ENCODE measurements around the gene SMAD7. TPM values are rescaled to one million over a fixed set of nuclear protein-coding genes. Genes with fewer than 3 reads are reported as not detected.

Gene SMAD7
- total and polyA plus RNA-seq, 2 donors = 25.6 to 31.5 TPM

GRCh38 chr18:48896875-48897511 is 53.8 kb downstream of the SMAD7 start:
- Histone ChIP-seq H3K4me3 (ENCODE audit: low read depth, low read length) (no peak overlapping the region), H3K27ac (ENCODE audit: low read depth) (no peak overlapping the region), H3K36me3 (ENCODE audit: insufficient read depth) (no peaks in the 10 kb centered on the region), H3K4me1 (ENCODE audit: insufficient read depth) (no peaks in the 10 kb centered on the region)
- 84% methylated on average over 9 of the region's 9 CpGs for WGBS
- DNase-seq (ENCODE audit: extremely low spot score) = no peak

- WGBS = 85% methylated on average over 8 of the region's 8 CpGs
- Histone ChIP-seq H3K27ac (ENCODE audit: low read depth) (no peak overlapping the region), H3K36me3 (ENCODE audit: insufficient read depth) (no peaks in the 10 kb centered on the region), H3K4me1 (ENCODE audit: insufficient read depth) (no peaks in the 10 kb centered on the region), H3K4me3 (ENCODE audit: low read depth, low read length) (no peak overlapping the region)
- DNase-seq (ENCODE audit: extremely low spot score) = no peak
Observed at GRCh38 chr18:48896326-48896874, 54.4 kb downstream of the SMAD7 start.

DNA sequence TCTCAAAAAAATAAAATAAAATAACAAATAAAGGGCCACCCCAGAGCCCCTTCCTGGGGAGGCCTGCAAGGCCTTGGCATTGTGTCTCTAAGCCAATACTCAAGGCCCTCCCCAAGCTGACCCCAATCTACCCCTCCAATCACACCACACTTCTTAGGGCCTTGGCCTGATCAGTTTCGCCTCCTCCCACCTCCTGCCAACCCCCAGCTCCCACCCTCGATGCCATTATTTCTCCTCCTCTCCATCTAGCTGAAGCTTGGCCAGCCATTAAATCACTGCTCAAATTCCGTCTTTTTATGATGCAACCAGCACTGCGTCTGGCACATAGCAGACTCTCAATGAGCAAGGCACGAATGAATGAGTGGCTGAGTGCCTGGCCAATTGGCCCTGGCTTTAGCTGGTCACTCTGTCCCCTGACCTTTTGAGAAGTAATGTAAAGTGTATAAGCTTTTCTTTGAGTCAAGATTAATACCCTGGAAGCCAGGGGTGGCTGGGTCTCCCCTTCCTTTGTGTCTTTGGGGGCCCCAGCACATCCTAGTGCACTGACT is 55.9 kb downstream of the SMAD7 start:
- no peaks in the 10 kb centered on the region for H3K36me3 ChIP-seq (ENCODE audit: insufficient read depth)
- H3K4me3 ChIP-seq (ENCODE audit: low read depth, low read length) = no peak overlapping the region
- DNase-seq (ENCODE audit: extremely low spot score) = no peak
- H3K4me1 ChIP-seq (ENCODE audit: insufficient read depth) = no peaks in the 10 kb centered on the region
- WGBS = 66% methylated on average over 5 of the region's 5 CpGs
- no peak overlapping the region for H3K27ac ChIP-seq (ENCODE audit: low read depth)

GRCh38 chr18:48893608-48894600 is 56.9 kb downstream of the SMAD7 start:
- WGBS = 79% methylated on average over 25 of the region's 25 CpGs
- no peaks in the 10 kb centered on the region for H3K36me3 ChIP-seq (ENCODE audit: insufficient read depth)
- no peaks in the 10 kb centered on the region for H3K4me1 ChIP-seq (ENCODE audit: insufficient read depth)
- H3K4me3 ChIP-seq (ENCODE audit: low read depth, low read length) = no peak overlapping the region
- no peak overlapping the region for H3K27ac ChIP-seq (ENCODE audit: low read depth)
- no peak for DNase-seq (ENCODE audit: extremely low spot score)

DNA sequence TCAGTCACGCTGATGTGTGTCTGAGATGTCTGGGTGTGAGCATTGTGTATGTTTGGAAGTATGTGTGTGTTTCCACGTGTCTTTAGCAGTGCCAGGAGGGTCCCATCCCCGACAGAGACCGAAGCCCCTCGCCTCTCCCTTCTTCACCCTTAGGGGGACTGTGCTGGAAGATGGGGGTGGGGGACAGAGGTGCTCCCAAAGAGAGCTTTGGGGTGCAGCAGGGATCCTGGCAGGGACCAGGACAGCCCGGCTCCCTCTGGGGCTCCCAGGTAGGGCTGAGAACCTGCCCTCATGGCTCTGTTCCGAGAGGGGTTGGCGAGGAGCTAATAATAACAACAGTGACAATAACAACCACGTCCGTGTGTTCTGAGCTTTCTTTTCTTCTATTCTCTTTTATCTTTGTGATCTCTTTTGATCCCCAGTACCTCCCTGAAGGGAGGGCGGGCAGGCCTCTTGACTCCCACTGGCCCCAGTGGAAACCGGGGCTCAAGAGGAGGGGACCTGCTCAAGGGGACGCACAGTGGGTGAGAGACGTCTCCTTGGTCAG is 57.6 kb downstream of the SMAD7 start:
- H3K4me1 ChIP-seq (ENCODE audit: insufficient read depth) = no peaks in the 10 kb centered on the region

DNA sequence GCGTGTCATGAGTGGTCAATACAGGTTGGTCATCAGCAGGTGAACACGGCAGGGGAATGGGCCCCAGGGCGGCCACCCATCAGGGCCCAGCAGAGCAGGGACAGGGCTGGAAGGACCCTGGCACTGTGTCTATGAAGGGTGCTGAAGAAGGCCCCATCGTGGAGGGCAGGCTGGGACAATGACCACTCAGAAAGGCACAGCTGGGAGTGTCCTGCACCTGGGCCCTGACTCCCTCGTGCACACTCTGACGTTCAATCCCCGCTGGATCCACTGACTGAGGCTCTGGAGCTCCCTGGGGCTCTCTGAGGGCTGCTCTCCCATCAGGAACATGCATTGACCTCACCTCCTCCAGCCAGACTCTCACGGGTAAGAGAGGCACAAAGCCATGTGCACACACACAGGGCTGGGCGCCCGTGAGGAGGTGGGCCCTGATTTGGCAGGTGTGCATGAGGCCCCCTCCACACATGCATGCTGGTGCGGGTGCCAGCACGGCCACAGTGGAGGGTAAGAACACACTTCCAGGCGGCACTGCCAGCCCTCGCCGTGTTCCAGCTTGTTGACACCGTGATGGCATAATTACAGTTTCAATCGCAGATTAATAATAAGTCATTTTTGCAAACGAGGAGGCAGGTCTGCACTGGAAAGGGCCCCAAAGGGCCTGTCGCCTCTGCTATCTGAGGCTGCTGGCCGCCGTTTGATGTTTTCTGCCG is 58.5 kb downstream of the SMAD7 start:
- DNase-seq (ENCODE audit: extremely low spot score) = no peak
- WGBS = 85% methylated on average over 22 of the region's 22 CpGs
- Histone ChIP-seq H3K4me1 (ENCODE audit: insufficient read depth) (no peaks in the 10 kb centered on the region), H3K27ac (ENCODE audit: low read depth) (no peak overlapping the region), H3K36me3 (ENCODE audit: insufficient read depth) (no peaks in the 10 kb centered on the region), H3K4me3 (ENCODE audit: low read depth, low read length) (no peak overlapping the region)

More for the DNA sequence above, 57.6 kb downstream of the SMAD7 start:
- WGBS = 69% methylated on average over 14 of the region's 14 CpGs
- Histone ChIP-seq H3K4me3 (ENCODE audit: low read depth, low read length) (no peak overlapping the region), H3K27ac (ENCODE audit: low read depth) (no peak overlapping the region), H3K36me3 (ENCODE audit: insufficient read depth) (no peaks in the 10 kb centered on the region)
- no peak for DNase-seq (ENCODE audit: extremely low spot score)

DNA sequence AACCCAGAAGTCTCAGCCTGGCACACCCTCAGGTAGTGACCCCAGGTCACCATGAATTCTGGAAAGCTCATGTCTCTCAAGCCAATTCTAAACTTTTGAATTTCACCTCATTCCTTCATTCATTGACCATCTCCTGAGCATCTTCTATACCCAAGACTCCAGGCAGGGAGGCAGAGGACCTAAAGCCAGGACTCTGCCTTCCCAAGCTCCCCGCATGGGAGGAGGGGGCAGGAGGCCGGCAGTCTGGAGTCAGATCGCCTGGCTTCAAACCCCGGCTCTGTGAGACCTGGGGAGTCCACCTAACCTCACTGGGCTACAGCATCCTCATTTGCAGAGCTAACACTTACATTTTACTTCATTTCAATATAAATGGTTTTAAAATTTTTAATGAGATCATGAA is 59.0 kb downstream of the SMAD7 start:
- 96% methylated on average over 4 of the region's 4 CpGs for WGBS
- Histone ChIP-seq H3K4me3 (ENCODE audit: low read depth, low read length) (no peak overlapping the region), H3K4me1 (ENCODE audit: insufficient read depth) (no peaks in the 10 kb centered on the region), H3K36me3 (ENCODE audit: insufficient read depth) (no peaks in the 10 kb centered on the region), H3K27ac (ENCODE audit: low read depth) (no peak overlapping the region)
- DNase-seq (ENCODE audit: extremely low spot score) = no peak

- DNase-seq (ENCODE audit: extremely low spot score) = no peak
- no peaks in the 10 kb centered on the region for H3K36me3 ChIP-seq (ENCODE audit: insufficient read depth)
- no peaks in the 10 kb centered on the region for H3K4me1 ChIP-seq (ENCODE audit: insufficient read depth)
- WGBS = 96% methylated on average over 13 of the region's 13 CpGs
- H3K27ac ChIP-seq (ENCODE audit: low read depth) = no peak overlapping the region
- H3K4me3 ChIP-seq (ENCODE audit: low read depth, low read length) = no peak overlapping the region
Observed at GRCh38 chr18:48889981-48890762, 60.6 kb downstream of the SMAD7 start.

- WGBS = 40% methylated on average over 18 of the region's 18 CpGs
- no peak for DNase-seq (ENCODE audit: extremely low spot score)
- no peaks in the 10 kb centered on the region for H3K36me3 ChIP-seq (ENCODE audit: insufficient read depth)
- H3K4me3 ChIP-seq (ENCODE audit: low read depth, low read length) = no peak overlapping the region
- no peaks in the 10 kb centered on the region for H3K4me1 ChIP-seq (ENCODE audit: insufficient read depth)
- H3K27ac ChIP-seq (ENCODE audit: low read depth) = no peak overlapping the region
Observed at GRCh38 chr18:48889115-48889941, 61.4 kb downstream of the SMAD7 start.

- DNase-seq (ENCODE audit: extremely low spot score) = no peak
- H3K4me1 ChIP-seq (ENCODE audit: insufficient read depth) = no peaks in the 10 kb centered on the region
- no peaks in the 10 kb centered on the region for H3K36me3 ChIP-seq (ENCODE audit: insufficient read depth)
- 95% methylated on average over 5 of the region's 5 CpGs for WGBS
- H3K27ac ChIP-seq (ENCODE audit: low read depth) = no peak overlapping the region
- H3K4me3 ChIP-seq (ENCODE audit: low read depth, low read length) = no peak overlapping the region
Observed at GRCh38 chr18:48888773-48889080, 62.0 kb downstream of the SMAD7 start.

DNA sequence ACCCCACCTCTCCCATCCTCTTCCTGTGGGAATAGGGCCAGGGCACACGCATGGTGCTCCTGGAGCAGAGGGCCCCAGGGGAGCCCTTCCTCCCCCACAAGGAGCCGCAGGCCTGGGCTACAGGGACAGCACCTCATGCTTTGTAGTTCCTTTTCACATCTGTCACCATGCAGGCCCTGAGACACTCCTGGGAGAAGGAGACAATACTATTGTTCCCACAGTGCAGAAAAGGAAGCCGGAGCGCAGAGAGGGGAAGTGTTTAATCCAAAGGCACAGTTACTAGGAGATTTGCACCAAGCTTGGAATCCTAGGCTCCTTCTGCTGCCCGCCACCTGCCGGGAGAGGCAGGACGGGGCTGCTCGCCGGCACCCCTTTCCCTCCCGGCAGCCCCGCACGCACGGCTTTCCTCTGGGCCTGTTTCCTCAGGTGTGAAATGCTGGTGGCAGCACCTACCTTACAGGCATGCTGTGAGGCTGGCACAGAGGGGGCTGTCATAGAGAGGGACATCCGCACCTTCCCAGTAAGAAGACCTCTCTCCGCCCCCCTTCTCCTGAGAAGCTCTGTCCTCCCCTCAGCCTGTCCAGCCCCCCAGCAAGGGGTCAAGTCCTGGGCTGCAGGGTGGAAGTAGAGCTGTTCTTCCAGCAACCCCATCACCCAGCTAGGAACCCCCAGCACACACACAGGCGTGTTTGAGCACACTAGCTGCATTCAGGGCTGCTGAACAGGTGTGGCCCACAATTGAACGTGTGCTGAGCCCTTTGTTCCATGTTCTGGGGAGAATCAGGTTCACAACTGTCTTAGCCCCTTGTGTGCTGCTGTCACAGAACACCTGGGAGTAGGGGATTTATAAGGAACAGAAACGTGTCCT is 62.6 kb downstream of the SMAD7 start:
- Histone ChIP-seq H3K36me3 (ENCODE audit: insufficient read depth) (no peaks in the 10 kb centered on the region), H3K4me1 (ENCODE audit: insufficient read depth) (no peaks in the 10 kb centered on the region), H3K4me3 (ENCODE audit: low read depth, low read length) (no peak overlapping the region), H3K27ac (ENCODE audit: low read depth) (no peak overlapping the region)
- WGBS = 88% methylated on average over 18 of the region's 18 CpGs
- DNase-seq (ENCODE audit: extremely low spot score) = no peak

Data from urinary bladder (tissue), 4 donors.